Neural cell (in vitro differentiated cells): Measurements from ENCODE around the gene ATG7.

ENCODE experiments used
- CTCF ChIP-seq: fragments of 450-650 bp; IDR thresholded peaks from 2 replicates; pipeline ENCODE4 v1.5.1; 2014; ENCODE audit warnings: antibody characterized with exemption, mild to moderate bottlenecking, moderate library complexity; ENCODE audit not compliant: poor library complexity, severe bottlenecking
- EP300 ChIP-seq: fragments of 450-650 bp; conservative IDR thresholded peaks from 2 replicates; pipeline ENCODE4 v1.6.1; 2014; ENCODE audit warnings: antibody characterized with exemption, mild to moderate bottlenecking, moderate library complexity; ENCODE audit not compliant: poor library complexity, severe bottlenecking
- EZH2 ChIP-seq: fragments of 200-600, 300-800 bp; shearing (Covaris generic), sonication (generic); IDR thresholded peaks from 2 replicates; pipeline ENCODE4 v1.6.1; 2014; ENCODE audit warnings: antibody characterized with exemption, low read length, borderline replicate concordance, mild to moderate bottlenecking; ENCODE audit not compliant: insufficient read depth, poor library complexity, severe bottlenecking
- POLR2AphosphoS5 ChIP-seq: IDR thresholded peaks from 2 replicates; pipeline ENCODE4 v1.6.1; 2012
- RAD21 ChIP-seq: fragments of 450-650 bp; conservative IDR thresholded peaks from 2 replicates; pipeline ENCODE4 v1.6.1; 2014; ENCODE audit warnings: antibody characterized with exemption, mild to moderate bottlenecking, moderate library complexity
- TAF1 ChIP-seq: IDR thresholded peaks from 2 replicates; pipeline ENCODE4 v1.6.1; 2012; ENCODE audit warnings: low read depth

- no peak for TF ChIP-seq CTCF
- no peak for TF ChIP-seq RAD21
- TF ChIP-seq TAF1 = no peak
- TF ChIP-seq EZH2 = no peak
- TF ChIP-seq POLR2AphosphoS5 = no peak
- no peak for TF ChIP-seq EP300
These were observed 222.1 kb downstream of the ATG7 start for GRCh38 chr3:11494131-11494916.
